SK-N-SH (cell line): ENCODE measurements around the gene NLRC5.

Source experiments
- CTCF ChIP-seq: fragments of 200-600 bp; sonication (generic); IDR thresholded peaks from 2 replicates; pipeline ENCODE4 v1.6.1; 2017; ENCODE audit warnings: antibody characterized with exemption, mild to moderate bottlenecking, moderate library complexity
- EZH2phosphoT487 ChIP-seq: fragments of 200-600 bp; sonication (generic); IDR thresholded peaks from 2 replicates; pipeline ENCODE4 v1.6.1; 2017; ENCODE audit warnings: low read depth, mixed run types, mild to moderate bottlenecking, antibody characterized with exemption, moderate library complexity, borderline replicate concordance
- MAX ChIP-seq: IDR thresholded peaks from 2 replicates; pipeline ENCODE4 v1.4.0; 2012; ENCODE audit warnings: low read depth
- POLR2AphosphoS5 ChIP-seq: IDR thresholded peaks from 2 replicates; pipeline ENCODE4 v1.6.1; 2012; ENCODE audit warnings: low read depth, low read length
- TAF1 ChIP-seq: IDR thresholded peaks from 2 replicates; pipeline ENCODE4 v1.6.1; 2012; ENCODE audit warnings: low read depth, mild to moderate bottlenecking, low read length, moderate library complexity, borderline replicate concordance

GRCh38 chr16:57100445-57100844 lies 111.1 kb downstream of the NLRC5 start:
- TF ChIP-seq TAF1 (no peak), POLR2AphosphoS5 (no peak), EZH2phosphoT487 (no peak), CTCF (no peak), MAX (no peak)
